C1 segment of cervical spinal cord (tissue), 14 donors: ENCODE measurements around the gene DPYD.

Experiments
- DNase-seq, 14 donors: peaks; one replicate each; lab custom pipeline; 2025; lab: John Stamatoyannopoulos, UW

The DPYD gene

GRCh38 chr1:97712980-97713379, 207.9 kb downstream of the DPYD start:
- no peak for DNase-seq

- DNase-seq: no peak
Measured at GRCh38 chr1:97711858-97712257, 209.0 kb downstream of the DPYD start.

DNA sequence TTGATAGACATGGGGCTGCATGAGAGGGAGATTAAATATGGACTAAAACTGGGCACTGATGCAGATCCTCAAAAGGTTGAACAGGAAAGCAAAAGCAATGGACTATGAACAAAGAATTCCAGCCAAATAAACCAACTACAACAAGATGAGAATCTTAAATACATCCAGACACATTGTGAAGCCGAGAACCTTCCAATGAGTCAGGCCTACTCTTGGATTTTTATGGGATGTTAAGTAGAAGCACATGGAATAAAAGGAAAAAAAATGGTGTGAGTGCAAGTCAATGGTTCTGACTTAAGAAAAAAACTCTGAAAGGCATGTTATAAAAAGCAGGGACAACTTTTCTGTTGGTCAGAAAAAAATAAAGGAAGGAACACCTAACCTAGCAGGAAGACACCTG, 227.2 kb downstream of the DPYD start:
- no peak for DNase-seq

DNA sequence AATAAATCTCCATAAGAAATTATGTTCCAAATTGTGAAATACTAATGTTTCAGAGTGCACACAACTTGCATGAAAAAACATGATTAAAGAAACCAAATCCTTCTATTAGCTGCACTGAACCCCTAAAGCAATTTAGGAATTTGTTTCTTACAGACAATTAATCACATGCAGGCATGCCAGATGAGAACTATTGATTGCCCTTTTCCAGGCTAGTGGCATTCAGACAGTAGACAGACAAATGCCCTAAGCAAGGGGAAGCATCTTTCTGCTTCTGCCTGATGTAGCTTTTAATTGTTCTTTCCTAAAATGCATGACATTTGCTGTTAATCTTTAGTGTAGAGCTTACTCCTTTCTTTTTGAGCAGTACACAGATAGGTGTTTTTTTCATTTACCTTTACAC, 229.5 kb downstream of the DPYD start:
- DNase-seq: no peak

DNA sequence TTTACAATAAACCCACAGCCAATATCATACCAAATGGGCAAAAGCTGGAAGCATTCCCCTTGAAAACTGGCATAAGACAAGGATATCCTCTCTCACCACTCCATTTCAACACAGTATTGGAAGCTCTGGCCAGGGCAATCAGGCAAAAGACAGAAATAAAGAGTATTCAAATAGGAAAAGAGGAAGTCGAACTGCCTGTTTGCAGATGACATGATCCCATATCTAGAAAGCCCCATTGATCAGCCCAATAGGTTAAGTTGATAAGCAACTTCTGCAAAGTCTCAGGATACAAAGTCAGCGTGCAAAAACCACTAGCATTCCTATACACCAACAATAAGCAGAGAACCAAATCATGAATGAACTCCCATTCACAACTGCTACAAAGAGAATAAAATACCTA, 235.5 kb downstream of the DPYD start:
- no peak for DNase-seq

- no peak for DNase-seq
Measured at GRCh38 chr1:97680894-97681293, 239.9 kb downstream of the DPYD start.

DNA sequence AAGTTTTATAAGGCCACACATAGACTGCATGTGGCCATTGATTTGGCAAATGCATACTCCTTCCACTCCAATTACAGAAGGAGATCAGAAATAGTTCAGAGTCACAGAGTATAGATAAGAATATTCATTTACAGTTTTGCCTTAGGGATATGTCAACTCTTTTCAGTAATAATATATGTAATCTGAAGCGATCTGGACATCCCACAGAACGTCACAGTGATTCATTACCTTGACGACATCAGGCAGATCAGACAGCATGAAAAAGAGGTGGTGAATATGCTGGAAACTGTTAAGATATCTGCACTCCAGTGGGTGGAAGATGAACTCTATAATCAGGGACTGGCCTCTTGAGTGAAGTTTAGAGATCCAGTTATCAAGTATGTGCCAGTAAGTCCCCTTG, 240.4 kb downstream of the DPYD start:
- DNase-seq: no peak

GRCh38 chr1:97677702-97678101, 243.1 kb downstream of the DPYD start:
- no peak for DNase-seq

GRCh38 chr1:97674517-97674916, 246.3 kb downstream of the DPYD start:
- no peak for DNase-seq

DNA sequence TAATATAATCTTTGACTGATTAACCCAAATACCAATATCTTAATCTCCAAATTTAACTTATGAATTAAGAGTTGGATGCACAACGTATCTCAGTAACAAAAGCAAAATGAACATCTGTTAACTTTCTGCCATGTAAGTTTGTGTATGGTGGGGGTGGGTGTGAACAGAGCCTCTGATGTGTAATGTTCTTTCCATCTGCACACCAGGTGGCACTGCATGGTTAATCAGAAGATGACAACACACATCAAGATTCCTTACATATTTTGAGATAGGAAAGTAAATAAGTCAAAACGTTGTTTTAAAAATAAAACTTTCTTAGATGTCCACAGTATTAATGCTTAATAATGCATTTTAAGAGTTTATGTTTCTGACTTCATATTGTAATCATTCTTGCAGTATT, 251.9 kb downstream of the DPYD start:
- DNase-seq: no peak

DNA sequence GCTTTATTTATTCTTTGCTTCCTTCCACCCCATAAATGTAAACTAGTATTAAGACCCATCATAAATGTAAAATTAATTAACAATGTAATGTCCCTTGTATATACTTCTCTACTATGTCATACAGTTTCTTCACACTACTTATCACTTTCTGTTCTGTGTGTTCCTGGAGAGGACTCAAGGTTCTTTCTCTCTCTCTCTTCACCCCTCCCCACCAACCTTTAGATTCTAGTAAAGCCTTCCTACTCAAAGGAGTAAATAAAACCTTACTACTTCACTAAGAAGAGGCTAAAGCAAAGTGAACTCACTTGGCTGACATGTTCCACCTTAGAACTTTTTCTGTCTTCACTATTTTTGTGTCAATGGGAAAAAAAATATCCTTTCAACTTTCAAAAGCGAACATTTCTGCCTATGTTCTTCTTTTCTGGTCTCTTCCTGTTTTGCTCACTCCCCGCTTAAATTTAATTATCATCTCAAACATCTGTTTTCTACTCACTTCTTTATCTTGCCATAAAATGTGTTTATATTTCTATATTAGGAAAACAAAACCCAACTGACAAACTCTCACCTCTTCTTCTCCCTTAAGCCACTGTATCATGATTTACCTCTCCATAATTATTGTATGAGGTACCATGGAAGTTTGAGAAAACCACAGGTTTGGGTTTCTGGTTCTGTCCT, 260.3 kb downstream of the DPYD start:
- DNase-seq: no peak

GRCh38 chr1:97654876-97655585, 265.8 kb downstream of the DPYD start:
- no peak for DNase-seq

GRCh38 chr1:97651250-97651649, 269.6 kb downstream of the DPYD start:
- no peak for DNase-seq

GRCh38 chr1:97649591-97649990, 271.2 kb downstream of the DPYD start:
- no peak for DNase-seq

GRCh38 chr1:97647776-97648175, 273.1 kb downstream of the DPYD start:
- DNase-seq: no peak

DNA sequence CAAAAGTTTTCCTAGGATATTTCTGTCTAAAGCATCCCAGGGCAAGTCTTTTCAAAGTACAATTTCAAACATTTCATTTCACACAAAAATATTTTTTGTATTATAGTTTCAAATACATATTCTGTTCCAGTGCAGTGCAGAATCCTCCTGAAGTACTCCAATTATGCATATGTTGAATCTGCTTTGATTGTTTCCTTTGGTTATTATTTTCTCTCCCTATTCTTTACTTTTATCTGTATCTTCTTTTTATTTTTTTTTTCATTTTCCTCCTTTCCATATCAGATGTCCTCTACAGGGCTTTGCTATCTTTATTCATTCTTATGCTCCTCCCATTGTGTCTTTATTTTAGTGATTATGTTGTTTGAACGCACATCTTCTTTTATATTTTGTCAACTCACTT, 274.8 kb downstream of the DPYD start:
- no peak for DNase-seq

DNA sequence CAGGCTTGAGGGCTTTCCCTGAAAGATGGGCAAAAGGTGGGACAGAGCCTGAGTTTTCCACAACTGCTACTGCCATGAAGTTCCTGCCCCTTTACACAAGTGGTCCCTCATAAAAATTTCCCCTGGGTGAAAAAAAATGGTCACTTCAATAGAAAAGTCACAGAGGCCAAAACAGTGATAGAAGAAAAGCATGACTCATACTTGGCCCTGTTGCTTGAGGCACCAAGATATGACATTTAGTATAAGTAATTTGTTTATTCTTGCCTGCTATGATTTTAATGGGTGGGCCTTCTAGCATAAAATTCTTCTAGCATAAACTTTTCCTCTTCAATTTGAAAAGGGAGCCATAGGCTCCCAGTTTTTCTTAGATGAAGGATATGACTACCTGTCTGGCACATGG, 280.2 kb downstream of the DPYD start:
- no peak for DNase-seq

DNA sequence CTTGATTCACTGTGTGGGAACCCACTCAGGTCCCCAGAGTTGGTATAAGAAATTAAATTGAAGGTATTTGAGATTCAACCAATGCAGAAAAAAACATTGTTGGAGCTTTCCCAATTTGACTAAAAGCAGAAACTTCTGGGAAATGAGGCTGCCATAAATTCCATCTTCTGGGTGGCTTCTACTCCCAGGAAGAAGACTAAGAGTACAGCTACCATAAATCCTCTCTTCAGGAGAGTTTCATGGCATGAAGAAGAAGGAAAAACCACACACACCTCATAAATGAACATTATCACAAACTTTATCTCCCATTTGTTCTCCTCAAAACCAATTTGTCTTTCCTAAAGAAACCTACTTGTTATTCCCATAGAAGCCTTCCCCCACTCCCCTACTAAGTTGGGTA, 283.9 kb downstream of the DPYD start:
- no peak for DNase-seq

DNA sequence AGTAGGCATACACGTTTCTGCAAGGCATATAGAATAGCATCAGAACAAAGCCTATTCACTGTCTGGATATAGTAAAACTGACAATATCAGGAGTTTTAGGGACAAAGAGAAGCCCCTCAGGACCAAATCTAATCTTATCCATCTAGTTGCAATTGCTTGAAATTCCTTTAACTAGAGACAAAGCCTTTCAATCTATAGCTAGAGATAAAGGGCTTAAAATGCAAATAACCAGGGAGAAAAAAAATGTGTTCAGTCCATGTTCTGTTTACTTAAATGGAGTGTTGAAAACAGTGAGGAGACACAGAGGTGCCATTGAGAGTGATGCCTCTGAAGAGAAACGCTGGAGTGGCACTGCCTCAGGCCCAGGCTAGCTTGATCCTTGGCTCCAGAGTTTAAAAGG, 286.1 kb downstream of the DPYD start:
- no peak for DNase-seq

DNA sequence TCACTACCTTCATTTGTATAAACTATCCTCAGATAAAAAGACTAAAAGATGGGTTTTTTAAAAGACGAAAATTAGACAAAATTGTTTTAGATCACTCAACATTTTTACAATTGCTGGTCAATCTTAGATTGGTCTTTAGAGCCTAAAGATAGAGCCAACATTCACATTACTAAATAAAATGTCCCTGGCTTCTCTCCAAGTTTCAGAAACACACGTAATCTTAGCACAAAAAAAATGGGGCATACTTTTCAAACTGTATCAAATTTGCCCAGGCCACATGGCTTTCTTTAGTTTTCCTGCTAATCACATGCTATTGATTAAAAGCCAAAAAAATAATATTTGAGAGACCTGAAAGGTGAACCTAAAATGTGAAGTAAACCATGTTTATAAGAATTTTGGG, 288.1 kb downstream of the DPYD start:
- DNase-seq: no peak

DNA sequence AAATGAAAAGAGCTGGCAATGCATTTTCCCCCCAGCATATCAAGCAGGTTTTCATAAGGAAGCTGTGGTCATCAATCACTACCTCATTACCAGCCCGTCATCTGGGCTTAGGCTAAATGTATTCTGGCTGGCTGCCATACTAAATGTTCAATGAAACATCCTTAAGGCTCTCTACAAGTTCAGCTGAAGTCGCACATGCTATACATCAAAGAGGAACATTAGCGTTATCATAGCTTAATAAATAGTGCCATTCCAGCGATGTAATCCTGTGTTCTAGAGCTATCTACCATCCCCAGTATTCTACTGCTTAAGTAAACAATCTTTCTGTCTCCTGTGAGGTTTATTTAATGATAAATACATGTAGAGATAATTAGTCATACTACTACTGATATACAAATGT, 288.8 kb downstream of the DPYD start:
- DNase-seq: no peak

- peak in 5 of 14 donors; percentile 1 to 13 (median 4) for DNase-seq
Measured at GRCh38 chr1:97630948-97631347, 289.9 kb downstream of the DPYD start.

DNA sequence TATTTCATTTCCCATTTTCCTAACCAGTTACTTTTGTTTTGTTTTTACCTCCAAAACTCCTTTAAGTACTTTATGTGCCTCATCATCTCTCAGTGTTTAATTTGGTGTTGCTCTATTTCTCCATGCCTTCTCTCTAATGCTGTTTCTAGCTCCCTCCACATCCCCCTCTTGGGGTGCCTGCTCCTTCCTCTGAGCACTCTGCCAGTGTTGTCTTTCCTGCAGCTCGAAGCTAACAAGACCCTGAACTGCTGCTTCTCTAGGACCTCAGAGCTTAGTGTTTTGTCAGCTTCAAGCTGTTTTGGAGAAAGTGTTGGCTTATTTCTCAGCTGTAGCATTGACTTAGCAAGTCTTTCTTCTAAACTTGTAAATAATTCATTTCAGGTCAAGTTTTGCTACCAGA, 290.6 kb downstream of the DPYD start:
- no peak for DNase-seq

- DNase-seq: no peak
Measured at GRCh38 chr1:97623220-97623619, 297.6 kb downstream of the DPYD start.
